Middle frontal gyrus (tissue), 1 donor: ENCODE data around the gene SUV39H1.
"Not testable (repeated sequence)": the region's sequence is repeated elsewhere in the genome, so short reads cannot be mapped to it uniquely, and the experiment has no call there.

Experiments
- DNase-seq: peaks from one replicate; pipeline ENCODE4 v3.0.0-alpha.2; 2015; ENCODE audit warnings: low spot score; ENCODE audit errors: extremely low spot score

The SUV39H1 gene

GRCh38 chrX:48696301-48696908 is at the start of gene SUV39H1:
Gene SUV39H1 (plus strand): TSS chrX:48696734. CDS start chrX:48696785, 51 bp downstream.
- DNase-seq = peak; percentile 69

GRCh38 chrX:48648336-48648751 is 48.2 kb upstream of the SUV39H1 start:
- DNase-seq = peak; percentile 9

GRCh38 chrX:48649102-48649501 is 47.4 kb upstream of the SUV39H1 start:
- no peak for DNase-seq

GRCh38 chrX:48652055-48652579 is 44.4 kb upstream of the SUV39H1 start:
- not testable (repeated sequence) for DNase-seq

GRCh38 chrX:48654746-48655145 is 41.8 kb upstream of the SUV39H1 start:
- DNase-seq = not testable (repeated sequence)

- not testable (repeated sequence) for DNase-seq
Measured at GRCh38 chrX:48659686-48660085, 36.8 kb upstream of the SUV39H1 start.

GRCh38 chrX:48663241-48663640 is 33.3 kb upstream of the SUV39H1 start:
- DNase-seq = no peak

GRCh38 chrX:48664156-48664555 is 32.4 kb upstream of the SUV39H1 start:
- no peak for DNase-seq

- no peak for DNase-seq
Measured at GRCh38 chrX:48665991-48666390, 30.5 kb upstream of the SUV39H1 start.

GRCh38 chrX:48666649-48667048 is 29.9 kb upstream of the SUV39H1 start:
- DNase-seq = no peak

- DNase-seq = no peak
Measured at GRCh38 chrX:48667509-48667908, 29.0 kb upstream of the SUV39H1 start.

GRCh38 chrX:48668187-48668586 is 28.3 kb upstream of the SUV39H1 start:
- DNase-seq = not testable (repeated sequence)

GRCh38 chrX:48676106-48676892 is 20.2 kb upstream of the SUV39H1 start:
- peak; percentile 48 for DNase-seq

- DNase-seq = no peak
Measured at GRCh38 chrX:48676893-48677270, 19.7 kb upstream of the SUV39H1 start.

- no peak for DNase-seq
Measured at GRCh38 chrX:48677516-48677915, 19.0 kb upstream of the SUV39H1 start.

- not testable (repeated sequence) for DNase-seq
Measured at GRCh38 chrX:48680467-48680866, 16.1 kb upstream of the SUV39H1 start.

GRCh38 chrX:48680925-48681324 is 15.6 kb upstream of the SUV39H1 start:
- not testable (repeated sequence) for DNase-seq

GRCh38 chrX:48681539-48682183 is 14.9 kb upstream of the SUV39H1 start:
- no peak for DNase-seq

- DNase-seq = not testable (repeated sequence)
Measured at GRCh38 chrX:48682795-48683194, 13.7 kb upstream of the SUV39H1 start.

- DNase-seq = no peak
Measured at GRCh38 chrX:48683411-48683982, 13.0 kb upstream of the SUV39H1 start, which contains the start of gene WAS. Gene WAS (plus strand): TSS chrX:48683799. CDS start chrX:48683854, 55 bp downstream.

GRCh38 chrX:48684134-48684533 is 12.4 kb upstream of the SUV39H1 start:
- no peak for DNase-seq

- no peak for DNase-seq
Measured at GRCh38 chrX:48685416-48685815, 11.1 kb upstream of the SUV39H1 start.
